ENCODE data around the gene TDRD7. TPM values are rescaled to one million over a fixed set of nuclear protein-coding genes. Genes with fewer than 3 reads are reported as not detected.
A peak's percentile ranks its signal among the peaks of the same experiment; 100 is the strongest.

Gene TDRD7, protein sequence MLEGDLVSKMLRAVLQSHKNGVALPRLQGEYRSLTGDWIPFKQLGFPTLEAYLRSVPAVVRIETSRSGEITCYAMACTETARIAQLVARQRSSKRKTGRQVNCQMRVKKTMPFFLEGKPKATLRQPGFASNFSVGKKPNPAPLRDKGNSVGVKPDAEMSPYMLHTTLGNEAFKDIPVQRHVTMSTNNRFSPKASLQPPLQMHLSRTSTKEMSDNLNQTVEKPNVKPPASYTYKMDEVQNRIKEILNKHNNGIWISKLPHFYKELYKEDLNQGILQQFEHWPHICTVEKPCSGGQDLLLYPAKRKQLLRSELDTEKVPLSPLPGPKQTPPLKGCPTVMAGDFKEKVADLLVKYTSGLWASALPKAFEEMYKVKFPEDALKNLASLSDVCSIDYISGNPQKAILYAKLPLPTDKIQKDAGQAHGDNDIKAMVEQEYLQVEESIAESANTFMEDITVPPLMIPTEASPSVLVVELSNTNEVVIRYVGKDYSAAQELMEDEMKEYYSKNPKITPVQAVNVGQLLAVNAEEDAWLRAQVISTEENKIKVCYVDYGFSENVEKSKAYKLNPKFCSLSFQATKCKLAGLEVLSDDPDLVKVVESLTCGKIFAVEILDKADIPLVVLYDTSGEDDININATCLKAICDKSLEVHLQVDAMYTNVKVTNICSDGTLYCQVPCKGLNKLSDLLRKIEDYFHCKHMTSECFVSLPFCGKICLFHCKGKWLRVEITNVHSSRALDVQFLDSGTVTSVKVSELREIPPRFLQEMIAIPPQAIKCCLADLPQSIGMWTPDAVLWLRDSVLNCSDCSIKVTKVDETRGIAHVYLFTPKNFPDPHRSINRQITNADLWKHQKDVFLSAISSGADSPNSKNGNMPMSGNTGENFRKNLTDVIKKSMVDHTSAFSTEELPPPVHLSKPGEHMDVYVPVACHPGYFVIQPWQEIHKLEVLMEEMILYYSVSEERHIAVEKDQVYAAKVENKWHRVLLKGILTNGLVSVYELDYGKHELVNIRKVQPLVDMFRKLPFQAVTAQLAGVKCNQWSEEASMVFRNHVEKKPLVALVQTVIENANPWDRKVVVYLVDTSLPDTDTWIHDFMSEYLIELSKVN
- 14.2 and 15.4 TPM in 2 replicates for total RNA-seq (2014; rRNA removed; shearing (Covaris generic); ENCODE audit: low replicate concordance)

GRCh38 chr9:97411789-97412625 is at the start of gene TDRD7:
Gene TDRD7, plus strand, starts transcription at chr9:97412096. Its CDS starts 16,370 bp downstream, at chr9:97428466.
- DNase-seq (ENCODE audit: low read depth): peak; percentile 70
- in situ Hi-C loops (cut with HindIII; ENCODE audit: low pct_unique_long_range_greater_than_20kb, low sequenced_read_pairs): no loop called here

DNA sequence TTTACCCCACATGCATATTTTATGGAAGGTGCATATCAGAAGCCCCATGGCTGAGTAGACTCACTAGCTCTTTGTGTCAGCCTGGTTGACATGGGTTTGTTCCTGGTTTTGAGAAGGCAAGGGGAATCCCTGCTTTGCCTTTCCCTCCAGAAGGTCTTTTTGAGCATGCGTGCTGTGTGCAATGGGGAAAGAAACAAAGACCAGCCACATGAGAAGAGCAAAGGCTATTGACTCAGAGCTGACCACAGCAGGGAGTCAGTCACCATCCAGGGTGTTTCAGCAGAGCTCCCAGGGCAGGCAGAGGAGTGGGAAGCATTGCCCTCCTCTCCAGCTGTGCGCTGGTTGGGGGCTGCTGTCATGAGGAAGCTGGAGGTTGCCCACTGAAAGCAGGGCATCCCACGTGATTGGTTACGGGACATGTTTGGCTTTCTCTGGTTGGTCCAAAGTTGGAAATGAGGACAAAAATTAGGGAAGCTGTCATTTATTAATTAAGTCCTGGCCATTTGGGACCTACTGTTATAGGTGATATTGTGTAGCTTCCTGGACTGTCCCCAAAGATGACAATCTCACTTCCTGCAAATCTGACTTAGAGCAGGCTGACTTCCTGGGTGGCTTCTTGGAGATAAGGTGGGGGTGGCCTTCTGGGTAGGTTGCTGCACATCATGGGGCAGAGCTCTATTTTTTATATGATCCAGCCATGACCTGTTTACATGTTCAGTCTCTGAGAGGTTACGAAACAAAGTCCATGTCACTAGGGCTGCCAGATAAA is 48.9 kb upstream of the TDRD7 start:
- DNase-seq (ENCODE audit: low read depth): no peak
- in situ Hi-C loops (cut with HindIII; ENCODE audit: low pct_unique_long_range_greater_than_20kb, low sequenced_read_pairs): no loop called here

GRCh38 chr9:97363661-97364299 is 48.1 kb upstream of the TDRD7 start:
- in situ Hi-C loops (cut with HindIII; ENCODE audit: low pct_unique_long_range_greater_than_20kb, low sequenced_read_pairs): no loop called here
- no peak for DNase-seq (ENCODE audit: low read depth)

- in situ Hi-C loops (cut with HindIII; ENCODE audit: low pct_unique_long_range_greater_than_20kb, low sequenced_read_pairs): no loop called here
- no peak for DNase-seq (ENCODE audit: low read depth)
Observed at GRCh38 chr9:97364769-97365490, 47.0 kb upstream of the TDRD7 start.

GRCh38 chr9:97365634-97366033 is 46.3 kb upstream of the TDRD7 start:
- in situ Hi-C loops (cut with HindIII; ENCODE audit: low pct_unique_long_range_greater_than_20kb, low sequenced_read_pairs): no loop called here

GRCh38 chr9:97366476-97366875 is 45.4 kb upstream of the TDRD7 start:
- DNase-seq (ENCODE audit: low read depth): no peak
- in situ Hi-C loops (cut with HindIII; ENCODE audit: low pct_unique_long_range_greater_than_20kb, low sequenced_read_pairs): no loop called here

More at GRCh38 chr9:97365634-97366033, 46.3 kb upstream of the TDRD7 start:
- DNase-seq (ENCODE audit: low read depth): no peak

GRCh38 chr9:97366889-97367288 is 45.0 kb upstream of the TDRD7 start:
- DNase-seq (ENCODE audit: low read depth): no peak
- in situ Hi-C loops (cut with HindIII; ENCODE audit: low pct_unique_long_range_greater_than_20kb, low sequenced_read_pairs): no loop called here

GRCh38 chr9:97367729-97368128 is 44.2 kb upstream of the TDRD7 start:
- in situ Hi-C loops (cut with HindIII; ENCODE audit: low pct_unique_long_range_greater_than_20kb, low sequenced_read_pairs): no loop called here
- DNase-seq (ENCODE audit: low read depth): no peak

- in situ Hi-C loops (cut with HindIII; ENCODE audit: low pct_unique_long_range_greater_than_20kb, low sequenced_read_pairs): no loop called here
- no peak for DNase-seq (ENCODE audit: low read depth)
Observed at GRCh38 chr9:97368964-97369363, 42.9 kb upstream of the TDRD7 start.

- no peak for DNase-seq (ENCODE audit: low read depth)
- in situ Hi-C loops (cut with HindIII; ENCODE audit: low pct_unique_long_range_greater_than_20kb, low sequenced_read_pairs): no loop called here
Observed at GRCh38 chr9:97372580-97372979, 39.3 kb upstream of the TDRD7 start.

- DNase-seq (ENCODE audit: low read depth): no peak
- in situ Hi-C loops (cut with HindIII; ENCODE audit: low pct_unique_long_range_greater_than_20kb, low sequenced_read_pairs): no loop called here
Observed at GRCh38 chr9:97373331-97373730, 38.6 kb upstream of the TDRD7 start.

GRCh38 chr9:97374811-97375210 is 37.1 kb upstream of the TDRD7 start:
- in situ Hi-C loops (cut with HindIII; ENCODE audit: low pct_unique_long_range_greater_than_20kb, low sequenced_read_pairs): no loop called here
- DNase-seq (ENCODE audit: low read depth): no peak

DNA sequence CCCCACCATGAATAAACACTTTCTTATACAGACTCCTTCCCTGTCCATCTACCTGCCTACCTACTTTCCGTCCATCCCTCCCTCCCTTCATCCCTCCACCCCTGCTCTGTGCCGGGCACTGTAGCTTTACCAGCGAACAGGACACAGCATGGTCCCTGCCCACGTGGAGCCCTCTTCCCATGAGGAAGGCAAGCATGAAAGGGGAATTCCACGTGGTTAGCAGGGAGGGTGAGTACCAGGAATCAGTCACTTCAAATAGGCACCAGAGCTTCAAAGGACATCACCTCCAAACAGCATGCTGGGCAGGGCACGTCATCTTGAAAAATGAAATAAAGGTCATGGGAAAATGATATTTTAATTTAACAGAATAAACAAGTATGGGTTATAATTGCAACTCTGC is 35.0 kb upstream of the TDRD7 start:
- in situ Hi-C loops (cut with HindIII; ENCODE audit: low pct_unique_long_range_greater_than_20kb, low sequenced_read_pairs): no loop called here
- no peak for DNase-seq (ENCODE audit: low read depth)

DNA sequence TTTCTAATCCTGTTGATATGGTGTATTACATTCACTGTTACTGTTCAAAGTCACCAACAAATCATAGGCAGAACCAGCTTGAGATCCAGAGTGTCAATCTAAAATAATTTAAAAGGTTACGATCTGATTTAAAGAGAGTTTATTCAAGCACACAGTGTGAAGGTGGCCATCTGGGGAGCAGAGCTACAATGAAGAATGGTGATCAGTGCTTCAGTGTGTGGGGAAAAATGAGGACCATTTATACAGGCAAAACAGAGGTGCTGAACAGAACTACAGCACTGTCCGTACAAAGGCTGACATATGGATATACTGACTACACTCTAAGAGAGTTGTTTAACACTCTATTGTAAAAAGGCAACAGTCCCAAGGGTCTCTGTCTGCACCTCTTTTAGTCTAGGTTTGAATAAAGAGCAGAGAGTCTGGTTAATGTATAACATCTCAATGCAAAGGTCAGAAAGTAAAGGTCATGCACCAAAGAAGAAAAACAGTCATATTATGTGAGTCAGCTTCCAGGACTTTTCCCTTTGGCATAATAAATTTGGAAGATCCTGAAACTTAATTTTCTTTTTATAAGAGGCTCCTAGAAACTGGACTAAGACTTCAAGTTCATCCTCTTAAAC is 29.7 kb upstream of the TDRD7 start:
- in situ Hi-C loops (cut with HindIII; ENCODE audit: low pct_unique_long_range_greater_than_20kb, low sequenced_read_pairs): no loop called here
- DNase-seq (ENCODE audit: low read depth): peak; percentile 66

- in situ Hi-C loops (cut with HindIII; ENCODE audit: low pct_unique_long_range_greater_than_20kb, low sequenced_read_pairs): no loop called here
- no peak for DNase-seq (ENCODE audit: low read depth)
Observed at GRCh38 chr9:97384406-97385262, 27.3 kb upstream of the TDRD7 start.
